ENCODE measurements around the gene SELENOV.

SELENOV gene

DNA sequence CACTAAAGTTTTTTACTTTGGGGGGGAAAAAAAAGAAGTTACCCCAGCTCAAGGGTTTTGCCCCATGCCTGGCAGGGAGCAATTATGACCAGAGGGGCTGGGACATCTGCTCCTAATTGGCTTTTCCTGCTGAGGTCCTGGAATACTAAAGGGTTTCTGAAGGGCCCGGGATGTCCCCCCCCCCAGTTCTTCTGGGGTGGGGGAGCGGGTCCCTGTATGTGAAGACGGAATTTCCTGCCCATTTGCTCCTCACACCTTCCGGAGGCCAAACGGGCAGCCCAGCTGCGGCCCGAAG is 17.3 kb upstream of the SELENOV start:
- TF ChIP-seq, protein P1, sequence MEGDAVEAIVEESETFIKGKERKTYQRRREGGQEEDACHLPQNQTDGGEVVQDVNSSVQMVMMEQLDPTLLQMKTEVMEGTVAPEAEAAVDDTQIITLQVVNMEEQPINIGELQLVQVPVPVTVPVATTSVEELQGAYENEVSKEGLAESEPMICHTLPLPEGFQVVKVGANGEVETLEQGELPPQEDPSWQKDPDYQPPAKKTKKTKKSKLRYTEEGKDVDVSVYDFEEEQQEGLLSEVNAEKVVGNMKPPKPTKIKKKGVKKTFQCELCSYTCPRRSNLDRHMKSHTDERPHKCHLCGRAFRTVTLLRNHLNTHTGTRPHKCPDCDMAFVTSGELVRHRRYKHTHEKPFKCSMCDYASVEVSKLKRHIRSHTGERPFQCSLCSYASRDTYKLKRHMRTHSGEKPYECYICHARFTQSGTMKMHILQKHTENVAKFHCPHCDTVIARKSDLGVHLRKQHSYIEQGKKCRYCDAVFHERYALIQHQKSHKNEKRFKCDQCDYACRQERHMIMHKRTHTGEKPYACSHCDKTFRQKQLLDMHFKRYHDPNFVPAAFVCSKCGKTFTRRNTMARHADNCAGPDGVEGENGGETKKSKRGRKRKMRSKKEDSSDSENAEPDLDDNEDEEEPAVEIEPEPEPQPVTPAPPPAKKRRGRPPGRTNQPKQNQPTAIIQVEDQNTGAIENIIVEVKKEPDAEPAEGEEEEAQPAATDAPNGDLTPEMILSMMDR (IDR thresholded peaks at IDR 0.05; ENCODE audit: low read depth, low read length), result no peak
- no peak for DNase-seq

DNA sequence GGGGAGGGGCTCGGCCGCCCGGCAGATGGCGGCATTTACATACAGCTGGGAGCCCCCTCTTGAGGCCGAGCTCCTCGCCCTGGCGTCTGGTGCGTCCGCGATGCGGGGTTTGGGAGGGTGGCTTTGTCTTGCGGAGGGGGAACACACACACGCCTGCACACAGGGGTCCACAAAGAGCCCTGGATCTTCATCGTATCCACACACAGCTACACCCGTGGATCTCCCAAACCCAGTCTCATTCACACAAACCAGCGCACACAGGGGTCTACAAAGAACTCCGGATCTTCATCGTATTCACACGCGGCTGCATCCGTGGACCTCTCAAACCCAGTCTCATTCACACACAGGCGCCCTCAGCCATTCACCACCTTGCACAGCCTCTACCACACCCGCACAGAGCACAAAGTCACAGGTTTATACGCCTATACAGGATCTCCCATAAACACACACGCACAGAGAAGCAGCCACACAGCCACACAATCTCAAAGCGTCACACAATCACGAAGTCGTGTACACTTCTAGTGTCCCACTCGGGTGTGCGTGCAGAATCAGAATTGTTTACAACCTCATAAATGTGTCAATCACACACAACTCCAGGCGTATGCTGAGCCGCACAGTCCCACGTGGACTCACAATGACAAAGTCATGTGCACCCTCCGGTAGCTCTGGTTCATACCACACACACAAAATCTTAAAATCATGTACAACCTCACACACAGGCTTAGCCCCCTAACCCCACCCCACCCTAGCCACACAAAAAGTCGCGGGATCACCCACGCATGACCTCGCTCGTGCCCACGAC is 16.7 kb upstream of the SELENOV start:
- TF ChIP-seq, protein P1 (IDR thresholded peaks at IDR 0.05; ENCODE audit: low read depth, low read length), result peak; percentile 31; the same call in 1 of the 2 replicates
- Histone ChIP-seq H3K27me3 (ENCODE audit: insufficient read depth, low read depth, severe bottlenecking) (no peaks in the 10 kb centered on the region), H3K4me3 (ENCODE audit: low read depth, low read length) (peak overlapping the region; percentile 73), H3K27ac (peak overlapping the region; percentile 78), H3K9me3 (ENCODE audit: severe bottlenecking) (no peaks in the 10 kb centered on the region), H3K36me3 (peaks cover 8% of the 10 kb centered on the region)
- peak; percentile 83 for DNase-seq

More for the DNA sequence above, 17.3 kb upstream of the SELENOV start:
- Histone ChIP-seq H3K27me3 (ENCODE audit: insufficient read depth, low read depth, severe bottlenecking) (no peaks in the 10 kb centered on the region), H3K36me3 (peaks cover 6% of the 10 kb centered on the region), H3K9me3 (ENCODE audit: severe bottlenecking) (no peaks in the 10 kb centered on the region), H3K27ac (peak overlapping the region; percentile 78), H3K4me3 (ENCODE audit: low read depth, low read length) (peak overlapping the region; percentile 73)

DNA sequence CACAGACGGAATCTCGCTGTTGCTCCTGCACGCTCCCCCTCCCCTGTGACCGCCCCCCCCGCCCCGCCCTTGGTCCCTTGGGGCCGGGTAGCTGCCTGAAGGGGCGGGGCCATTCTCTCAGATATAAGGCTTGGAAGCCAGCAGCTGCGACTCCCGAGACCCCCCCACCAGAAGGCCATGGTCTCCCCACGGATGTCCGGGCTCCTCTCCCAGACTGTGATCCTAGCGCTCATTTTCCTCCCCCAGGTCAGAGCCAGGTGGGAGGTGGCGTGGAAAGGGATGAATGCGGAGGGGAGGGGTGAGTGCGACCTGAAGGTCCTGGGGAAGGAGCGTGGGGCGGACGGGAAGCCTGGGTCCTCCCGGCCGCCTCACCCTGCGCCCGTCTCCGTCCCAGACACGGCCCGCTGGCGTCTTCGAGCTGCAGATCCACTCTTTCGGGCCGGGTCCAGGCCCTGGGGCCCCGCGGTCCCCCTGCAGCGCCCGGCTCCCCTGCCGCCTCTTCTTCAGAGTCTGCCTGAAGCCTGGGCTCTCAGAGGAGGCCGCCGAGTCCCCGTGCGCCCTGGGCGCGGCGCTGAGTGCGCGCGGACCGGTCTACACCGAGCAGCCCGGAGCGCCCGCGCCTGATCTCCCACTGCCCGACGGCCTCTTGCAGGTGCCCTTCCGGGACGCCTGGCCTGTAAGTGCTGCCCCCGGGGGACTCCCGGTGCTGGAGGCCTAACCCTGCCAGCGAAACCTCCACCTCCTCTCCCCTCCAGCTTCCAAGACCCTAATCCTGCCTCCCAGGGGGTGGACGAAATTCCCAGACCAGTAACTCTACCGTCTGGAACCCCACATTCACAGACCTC is 15.9 kb upstream of the SELENOV start, which contains the start of gene DLL3:
Gene DLL3, plus strand, starts transcription at position 150 of the 845 bp plus-strand sequence. Its CDS starts 28 bp downstream, at position 178.
- TF ChIP-seq, protein P1 (IDR thresholded peaks at IDR 0.05; ENCODE audit: low read depth, low read length), result no peak
- Histone ChIP-seq H3K27ac (peak within 1 kb of the TSS; percentile 78), H3K4me3 (ENCODE audit: low read depth, low read length) (peak within 1 kb of the TSS; percentile 73), H3K36me3 (peaks cover 15% of the 10 kb centered on the region), H3K27me3 (ENCODE audit: insufficient read depth, low read depth, severe bottlenecking) (no peaks in the 10 kb centered on the region), H3K9me3 (ENCODE audit: severe bottlenecking) (no peaks in the 10 kb centered on the region)
- peak; percentile 77 for DNase-seq

- H3K27me3 ChIP-seq (ENCODE audit: insufficient read depth, low read depth, severe bottlenecking), result no peaks in the 10 kb centered on the region
- H3K9me3 ChIP-seq (ENCODE audit: severe bottlenecking), result no peaks in the 10 kb centered on the region
- TF ChIP-seq, protein P1 (IDR thresholded peaks at IDR 0.05; ENCODE audit: low read depth, low read length), result no peak
- H3K27ac ChIP-seq, result no peak overlapping the region
- peaks cover 19% of the 10 kb centered on the region for H3K36me3 ChIP-seq
- peak overlapping the region; percentile 73 for H3K4me3 ChIP-seq (ENCODE audit: low read depth, low read length)
- DNase-seq, result no peak
These were observed 15.0 kb upstream of the SELENOV start for GRCh38 chr19:39499932-39500331.

DNA sequence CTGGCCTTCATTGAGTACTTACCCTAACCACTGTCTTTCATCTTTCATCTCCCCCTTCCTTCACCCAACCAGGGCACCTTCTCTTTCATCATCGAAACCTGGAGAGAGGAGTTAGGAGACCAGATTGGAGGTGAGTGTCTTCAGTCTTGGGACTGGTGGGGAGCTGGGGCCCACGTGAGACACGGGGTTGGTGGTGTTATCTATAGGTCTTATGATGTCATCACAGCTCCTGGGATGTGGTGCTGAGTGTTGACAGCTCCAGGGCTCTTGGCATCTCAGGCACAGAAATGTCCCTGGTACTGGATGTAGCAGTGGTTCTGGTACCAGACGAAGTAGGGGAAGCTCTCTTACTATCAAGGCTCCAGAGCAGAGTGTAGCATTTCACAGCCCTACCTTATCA is 14.4 kb upstream of the SELENOV start:
- Histone ChIP-seq H3K4me3 (ENCODE audit: low read depth, low read length) (no peak overlapping the region), H3K27me3 (ENCODE audit: insufficient read depth, low read depth, severe bottlenecking) (no peaks in the 10 kb centered on the region)
- no peak for DNase-seq

More for the DNA sequence above, 14.4 kb upstream of the SELENOV start:
- H3K27ac ChIP-seq, result no peak overlapping the region
- TF ChIP-seq, protein P1 (IDR thresholded peaks at IDR 0.05; ENCODE audit: low read depth, low read length), result no peak
- H3K36me3 ChIP-seq, result peaks cover 21% of the 10 kb centered on the region
- no peaks in the 10 kb centered on the region for H3K9me3 ChIP-seq (ENCODE audit: severe bottlenecking)

All from WERI-Rb-1 (cell line).